Activated CD4-positive, CD25-positive, alpha-beta regulatory T cell (primary cell): ENCODE data around the gene LPP.
A peak's percentile ranks its signal among the peaks of the same experiment; 100 is the strongest.

Source experiments
- DNase-seq, 4 experiments: peaks; one replicate each; lab custom pipeline; 2025; lab: John Stamatoyannopoulos, UW

Gene LPP

GRCh38 chr3:188170461-188171459 lies 16.8 kb downstream of the LPP start:
- DNase-seq, result peak; percentile 16 to 44 (median 22)

- no peak for DNase-seq
Observed at GRCh38 chr3:188171682-188172467, 17.9 kb downstream of the LPP start.

- DNase-seq, result no peak
Observed at GRCh38 chr3:188174317-188175044, 20.5 kb downstream of the LPP start.

- no peak for DNase-seq
Observed at GRCh38 chr3:188176476-188176875, 22.5 kb downstream of the LPP start.

- DNase-seq, result no peak
Observed at GRCh38 chr3:188176884-188177283, 22.9 kb downstream of the LPP start.

GRCh38 chr3:188177721-188178120 lies 23.8 kb downstream of the LPP start:
- DNase-seq, result no peak

GRCh38 chr3:188178293-188178936 lies 24.5 kb downstream of the LPP start:
- DNase-seq, result no peak

GRCh38 chr3:188179006-188179966 lies 25.3 kb downstream of the LPP start:
- DNase-seq, result no peak

- no peak for DNase-seq
Observed at GRCh38 chr3:188180114-188180513, 26.2 kb downstream of the LPP start.

GRCh38 chr3:188183452-188183851 lies 29.5 kb downstream of the LPP start:
- DNase-seq, result no peak

GRCh38 chr3:188184160-188184559 lies 30.2 kb downstream of the LPP start:
- no peak for DNase-seq

- DNase-seq, result no peak
Observed at GRCh38 chr3:188184649-188185048, 30.7 kb downstream of the LPP start.

GRCh38 chr3:188185717-188186251 lies 31.8 kb downstream of the LPP start:
- DNase-seq, result no peak

GRCh38 chr3:188187053-188187452 lies 33.1 kb downstream of the LPP start:
- no peak for DNase-seq

GRCh38 chr3:188188911-188189310 lies 35.0 kb downstream of the LPP start:
- no peak for DNase-seq

- DNase-seq, result no peak
Observed at GRCh38 chr3:188191460-188191859, 37.5 kb downstream of the LPP start.

GRCh38 chr3:188192034-188192433 lies 38.1 kb downstream of the LPP start:
- no peak for DNase-seq

- DNase-seq, result no peak
Observed at GRCh38 chr3:188194332-188194731, 40.4 kb downstream of the LPP start.

GRCh38 chr3:188196232-188196990 lies 42.5 kb downstream of the LPP start:
- no peak for DNase-seq
